ENCODE measurements around the gene FAM171A2. TPM values are rescaled to one million over a fixed set of nuclear protein-coding genes. Genes with fewer than 3 reads are reported as not detected.

The FAM171A2 gene
- total RNA-seq, 1 experiment from 2014 or later: 27.5 TPM

GRCh38 chr17:44354582-44355561 is 8.8 kb downstream of the FAM171A2 start:
- Histone ChIP-seq H2BK120ac (ENCODE audit: low read depth, low read length, poor library complexity, severe bottlenecking) (no peak overlapping the region), H3T11ph (ENCODE audit: low read length) (no peak overlapping the region), H4K8ac (replicated peaks; ENCODE audit: insufficient read length, low read depth, low read length) (no peak overlapping the region), H4K20me1 (ENCODE audit: control insufficient read depth, insufficient read depth, insufficient read length) (no peaks in the 10 kb centered on the region), H3K18ac (ENCODE audit: insufficient read length, low read depth, low read length) (no peak overlapping the region), H3K27ac (ENCODE audit: insufficient read length, low read depth, low read length) (no peak overlapping the region), H3K14ac (ENCODE audit: insufficient read depth, low read length) (no peak overlapping the region; the same call in 1 of the 2 replicates), H4K5ac (ENCODE audit: insufficient read length, low read depth, low read length) (no peak overlapping the region), H3K4me2 (ENCODE audit: insufficient read depth, insufficient read length, low read length) (peak overlapping the region; percentile 45), H2BK5ac (ENCODE audit: insufficient read length, low read length) (no peak overlapping the region), H2AK5ac (ENCODE audit: insufficient read length, low read length) (no peak overlapping the region), H3K4me1 (ENCODE audit: insufficient read depth, low read length) (no peaks in the 10 kb centered on the region), H3K27me3 (ENCODE audit: insufficient read depth, low read length) (no peaks in the 10 kb centered on the region), H4K91ac (ENCODE audit: insufficient read length, low read depth, low read length) (no peak overlapping the region), H3K4ac (ENCODE audit: low read depth, low read length) (no peak overlapping the region), H3K9me3 (ENCODE audit: control insufficient read depth, low read depth, low read length) (no peaks in the 10 kb centered on the region), H2BK20ac (ENCODE audit: low read depth, low read length, poor library complexity, severe bottlenecking) (no peak overlapping the region), H2BK15ac (ENCODE audit: low read depth, low read length) (no peak overlapping the region), H3K79me2 (ENCODE audit: insufficient read depth, low read length) (no peaks in the 10 kb centered on the region), H3K79me1 (ENCODE audit: insufficient read depth, low read depth, low read length, poor library complexity, severe bottlenecking) (no peaks in the 10 kb centered on the region), H3K23me2 (ENCODE audit: insufficient read length, low read depth, low read length, poor library complexity, severe bottlenecking) (peaks cover 3% of the 10 kb centered on the region), H2BK12ac (ENCODE audit: insufficient read length, low read depth, low read length) (no peak overlapping the region), H2AFZ (ENCODE audit: low read length) (no peak overlapping the region), H3K23ac (ENCODE audit: insufficient read length, low read depth, low read length) (no peak overlapping the region), H3K9ac (ENCODE audit: extremely low read depth, insufficient read length, low read length) (no peak overlapping the region), H3K56ac (ENCODE audit: insufficient read length, low read depth, low read length) (no peak overlapping the region)
- DNase-seq: peak; percentile 91
- Mint-ChIP-seq H3K36me3 (ENCODE audit: insufficient read depth in 1 of 3, low read depth in 3 of 3) (peaks cover 3 to 23% (median 15%) of the 10 kb centered on the region in 3 experiments; a peak in 6 of 7 replicates), H3K4me3 (peak overlapping the region; percentile 68 to 79), H3K27me3 (ENCODE audit: low read depth) (peaks cover 5% of the 10 kb centered on the region; the same call in 1 of the 2 replicates), H3K9me3 (no peaks in the 10 kb centered on the region; a peak in 1 of 5 replicates), H3K4me1 (peaks cover 0 to 15% of the 10 kb centered on the region in 2 experiments; a peak in 2 of 4 replicates), H3K27ac (peak overlapping the region in 2 of 3 experiments; percentile 33 to 77; a peak in 2 of 7 replicates)
- WGBS (ENCODE audit: extremely low coverage, insufficient read length, low lambda C conversion rate): no CpG with 5 or more reads among the region's 77 CpGs
- TF ChIP-seq CTCF (conservative IDR thresholded peaks at IDR 0.05): peak; percentile 82

All from H9 (cell line).